Omental fat pad (tissue), 4 donors: ENCODE results near the gene RAB42. TPM values are rescaled to one million over a fixed set of nuclear protein-coding genes. Genes with fewer than 3 reads are reported as not detected.

Source experiments
- ATAC-seq: fragments of 150-250 bp; one replicate; pipeline ENCODE4 v1.9.1; 2016; ENCODE audit warnings: mild to moderate bottlenecking, moderate library complexity; ENCODE audit not compliant: low FRiP score
- DNase-seq: peaks from one replicate; pipeline ENCODE4 v3.0.0-alpha.2; 2019; ENCODE audit warnings: low spot score
- CTCF ChIP-seq, 3 donors: fragments of 450-650 bp; IDR thresholded peaks; one replicate each; pipeline ENCODE4 v1.5.1; 2016 to 2017; ENCODE audit warnings: antibody characterized with exemption in 3 of 3, mild to moderate bottlenecking in 3 of 3, moderate library complexity in 2 of 3
- small RNA-seq: library from RNA; depleted of rRNA; stranded (forward); fragments of <200 nt; gene quantifications from one replicate; pipeline ENCODE3, GENCODE V24; 2016
- total RNA-seq, 4 donors: library from RNA; depleted of rRNA; stranded (reverse); fragments of >200 nt; gene quantifications; one replicate each; pipeline ENCODE4 v1.1.0, GENCODE V29; 2016

RAB42 gene
- total RNA-seq, 4 donors from 2014 or later = 3.4 to 10.6 (median 8.4) TPM

GRCh38 chr1:28640766-28641165, 48.7 kb downstream of the RAB42 start:
- no peak for ATAC-seq
- TF ChIP-seq CTCF (IDR thresholded peaks at IDR 0.05) = no peak

DNA sequence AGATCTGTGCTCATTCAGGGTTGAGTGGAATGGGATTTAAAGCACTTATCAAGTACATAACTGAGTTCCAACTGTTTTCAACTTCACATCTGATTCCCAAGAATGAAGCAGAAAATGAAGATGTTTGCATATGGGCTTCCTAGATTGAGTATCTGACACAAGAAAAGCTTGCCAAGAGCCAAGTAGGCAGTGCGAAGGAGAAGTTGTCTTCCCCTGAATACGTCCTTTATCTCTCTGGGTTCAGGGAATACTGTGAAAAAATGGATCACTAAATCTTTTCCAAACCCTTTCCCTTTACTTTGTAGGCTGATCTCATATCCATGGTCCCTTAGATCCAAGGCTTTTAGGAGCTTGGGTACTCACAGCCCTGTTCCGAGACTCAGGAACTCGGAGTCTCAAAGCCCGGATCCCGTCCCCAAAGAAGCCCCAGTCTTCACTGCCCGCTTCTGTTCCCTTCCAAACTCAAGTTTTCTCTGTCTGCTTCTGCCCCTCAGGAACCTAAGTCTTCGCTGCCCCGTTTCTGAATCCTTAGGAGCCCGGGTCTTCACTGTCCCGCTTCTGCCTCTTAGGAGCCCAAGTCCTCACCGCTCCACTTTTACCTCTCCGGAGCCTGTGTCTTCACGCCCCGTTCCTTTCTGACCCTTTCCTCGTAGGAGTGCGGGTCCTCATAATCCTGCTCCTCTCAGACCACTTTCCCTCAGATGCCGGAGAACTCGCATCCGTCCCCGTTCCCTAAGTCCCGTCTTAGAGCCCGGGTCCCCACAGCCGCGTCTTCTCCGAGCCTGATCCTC, 50.2 kb downstream of the RAB42 start:
- ATAC-seq (peak; percentile 15), DNase-seq (no peak)
- TF ChIP-seq CTCF (IDR thresholded peaks at IDR 0.05) = no peak

More at GRCh38 chr1:28640766-28641165, 48.7 kb downstream of the RAB42 start:
- no peak for DNase-seq

DNA sequence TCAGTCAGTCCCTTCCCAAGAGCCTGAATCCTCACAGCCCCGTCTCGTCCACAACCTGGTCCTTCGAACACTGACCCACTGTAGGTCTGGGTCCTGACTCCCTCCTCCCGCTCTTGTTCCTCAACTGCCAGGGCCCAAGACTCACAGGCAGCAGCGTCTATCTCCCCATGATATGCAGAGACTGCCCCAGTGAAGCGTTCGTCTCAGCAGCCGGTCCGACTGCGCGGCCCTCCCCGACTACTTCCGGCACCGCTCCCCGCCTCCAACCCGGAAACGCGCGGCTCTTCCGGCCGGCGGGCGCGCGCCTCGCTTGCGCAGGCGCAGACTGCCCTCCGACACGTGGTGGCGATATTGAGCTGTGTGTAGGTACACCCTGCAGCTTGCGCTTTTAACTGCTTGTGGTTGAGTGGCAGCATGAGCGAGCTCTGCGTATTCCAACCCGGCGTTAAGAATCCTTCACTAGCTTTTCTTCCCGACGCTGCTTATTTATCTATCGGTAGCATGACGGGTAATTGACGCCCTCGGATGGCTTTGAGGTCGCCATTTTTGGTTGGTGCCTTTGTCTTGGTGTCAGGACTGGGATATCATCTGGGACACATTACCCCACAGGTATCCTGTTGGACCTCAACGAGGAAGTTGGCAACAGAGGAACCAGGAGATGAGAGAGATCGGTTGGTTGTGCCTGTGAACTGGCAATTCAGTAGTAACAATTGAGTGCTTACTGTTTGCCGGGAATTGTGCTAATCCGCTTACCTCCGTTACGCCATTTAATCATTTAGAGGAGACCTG, 51.0 kb downstream of the RAB42 start, which contains the start of gene TAF12:
TSS of gene TAF12 (minus strand) at position 221 of the 789 bp plus-strand sequence. CDS start 20,986 bp downstream, outside the sequence.
- ATAC-seq (peak; percentile 94), DNase-seq (peak; percentile 57)
- no peak for TF ChIP-seq CTCF (IDR thresholded peaks at IDR 0.05)

DNA sequence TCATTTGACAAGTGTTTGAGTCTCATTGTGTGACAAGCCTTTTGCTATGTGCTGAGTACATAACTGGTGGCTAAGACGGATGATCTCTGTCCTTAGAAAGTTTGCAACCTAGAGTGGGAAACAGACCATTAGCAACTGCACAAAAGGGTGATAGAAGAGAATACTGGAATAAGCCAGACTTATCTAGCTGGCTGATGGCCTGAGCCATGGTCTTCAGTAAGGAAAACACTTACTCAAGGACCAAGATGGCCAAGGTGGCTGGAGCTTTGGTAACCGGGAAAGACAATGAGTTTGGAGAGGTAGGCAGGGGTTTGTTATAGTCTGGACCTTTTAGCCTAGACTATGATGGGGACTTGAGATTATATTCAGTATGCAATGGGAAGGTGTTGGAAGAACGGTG, 52.4 kb downstream of the RAB42 start:
- ATAC-seq (no peak), DNase-seq (no peak)
- no peak for TF ChIP-seq CTCF (IDR thresholded peaks at IDR 0.05)

Small RNA genes lying within 50 kb of the gene (small RNA-seq; reads per million reads assigned to genes)
- not detected for gene SNORA16A
- gene SNORA44 = not detected
- gene SNORA61 = not detected
- 57,219 reads per million, percentile 100 among the genes with 10 or more reads in this experiment for gene SNORD99

Other genes with a start within 250 kb of the RAB42 start
- gene PHACTR4, start 222.5 kb upstream of the RAB42 start, total RNA-seq = 10 to 100 TPM; 13.1 to 22.1 (median 15.8) TPM
- 10 to 100 TPM; 15.3 to 32.9 (median 22.1) TPM for gene RCC1, start 86.2 kb upstream of the RAB42 start, total RNA-seq
- gene TRNAU1AP, start 39.2 kb upstream of the RAB42 start, total RNA-seq = 10 to 100 TPM; 14.8 to 26.8 (median 21.9) TPM
- gene TAF12, start 50.8 kb downstream of the RAB42 start, total RNA-seq = 10 to 100 TPM; 15.0 to 22.5 (median 19.6) TPM
- gene RNU11, start 56.3 kb downstream of the RAB42 start, total RNA-seq = not detected
- gene GMEB1, start 76.5 kb downstream of the RAB42 start, total RNA-seq = 10 to 100 TPM in 3 of 4 donors, 1 to 10 TPM in 1; 7.0 to 14.4 (median 13.2) TPM
- gene YTHDF2, start 144.7 kb downstream of the RAB42 start, total RNA-seq = 10 to 100 TPM; 43.8 to 88.4 (median 56.4) TPM
- gene OPRD1, start 219.9 kb downstream of the RAB42 start, total RNA-seq = not detected